NCI-H446 treated with DMSO at 0.1 percent for 48 hours (cell line): ENCODE results near the gene FAM131A.

Source experiments
- DNase-seq: peaks from one replicate; lab custom pipeline; 2025; lab: John Stamatoyannopoulos, UW

FAM131A gene

DNA sequence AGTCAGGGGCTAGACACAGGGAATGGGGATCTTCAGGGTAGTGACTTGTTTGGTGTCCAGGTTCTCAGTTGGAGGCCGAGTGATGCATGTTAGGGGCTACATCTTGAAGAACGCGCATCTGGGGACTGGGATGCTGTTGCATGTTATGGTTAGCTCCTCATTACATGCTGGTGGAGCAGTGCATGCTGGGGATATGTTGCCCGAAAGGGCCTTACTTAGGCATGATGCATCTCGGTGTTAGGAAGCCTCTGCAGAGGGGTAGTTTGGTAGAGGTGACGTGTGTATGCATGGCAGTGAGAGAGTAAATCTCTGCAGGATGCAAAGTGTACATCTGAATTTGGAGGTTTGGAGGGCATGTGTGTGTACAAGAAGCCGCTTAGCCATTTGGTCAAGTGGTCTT is 20.6 kb upstream of the FAM131A start:
- no peak for DNase-seq

DNA sequence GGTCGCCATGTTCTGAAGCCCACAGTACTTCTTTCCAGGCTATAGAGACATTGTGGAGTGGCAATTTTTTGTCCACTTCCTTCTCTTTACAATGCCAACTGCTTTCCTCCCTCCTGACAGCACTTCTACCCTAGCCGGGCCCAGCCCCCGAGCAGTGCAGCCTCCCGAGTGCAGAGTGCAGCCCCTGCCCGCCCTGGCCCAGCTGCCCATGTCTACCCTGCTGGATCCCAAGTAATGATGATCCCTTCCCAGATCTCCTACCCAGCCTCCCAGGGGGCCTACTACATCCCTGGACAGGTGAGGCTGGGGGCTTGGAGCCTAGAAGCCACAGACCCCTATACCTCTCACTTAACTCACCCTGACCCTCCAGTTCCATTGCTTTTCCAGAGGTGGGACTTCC is 20.2 kb upstream of the FAM131A start:
- no peak for DNase-seq

DNA sequence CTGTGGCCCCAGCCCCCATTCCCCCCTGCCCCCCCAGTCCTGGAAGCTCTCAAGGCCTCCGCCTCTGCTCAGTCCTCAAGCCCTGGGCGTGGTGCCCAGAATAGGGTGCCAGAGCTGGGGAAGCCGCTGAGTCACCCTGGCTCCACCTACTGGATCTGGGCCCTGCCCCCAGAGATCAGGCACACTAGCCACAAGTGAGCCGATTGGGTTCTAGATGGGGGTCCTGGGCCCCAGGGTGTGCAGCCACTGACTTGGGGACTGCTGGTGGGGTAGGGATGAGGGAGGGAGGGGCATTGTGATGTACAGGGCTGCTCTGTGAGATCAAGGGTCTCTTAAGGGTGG is 17.3 kb upstream of the FAM131A start:
- DNase-seq: peak; percentile 87

DNA sequence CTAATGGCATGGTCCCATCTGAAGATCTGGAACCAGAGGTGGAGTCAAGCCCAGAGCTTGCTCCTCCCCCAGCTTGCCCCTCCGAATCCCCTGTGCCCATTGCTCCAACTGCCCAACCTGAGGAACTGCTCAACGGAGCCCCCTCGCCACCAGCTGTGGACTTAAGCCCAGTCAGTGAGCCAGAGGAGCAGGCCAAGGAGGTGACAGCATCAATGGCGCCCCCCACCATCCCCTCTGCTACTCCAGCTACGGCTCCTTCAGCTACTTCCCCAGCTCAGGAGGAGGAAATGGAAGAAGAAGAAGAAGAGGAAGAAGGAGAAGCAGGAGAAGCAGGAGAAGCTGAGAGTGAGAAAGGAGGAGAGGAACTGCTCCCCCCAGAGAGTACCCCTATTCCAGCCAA is 15.7 kb upstream of the FAM131A start:
- DNase-seq: no peak

DNA sequence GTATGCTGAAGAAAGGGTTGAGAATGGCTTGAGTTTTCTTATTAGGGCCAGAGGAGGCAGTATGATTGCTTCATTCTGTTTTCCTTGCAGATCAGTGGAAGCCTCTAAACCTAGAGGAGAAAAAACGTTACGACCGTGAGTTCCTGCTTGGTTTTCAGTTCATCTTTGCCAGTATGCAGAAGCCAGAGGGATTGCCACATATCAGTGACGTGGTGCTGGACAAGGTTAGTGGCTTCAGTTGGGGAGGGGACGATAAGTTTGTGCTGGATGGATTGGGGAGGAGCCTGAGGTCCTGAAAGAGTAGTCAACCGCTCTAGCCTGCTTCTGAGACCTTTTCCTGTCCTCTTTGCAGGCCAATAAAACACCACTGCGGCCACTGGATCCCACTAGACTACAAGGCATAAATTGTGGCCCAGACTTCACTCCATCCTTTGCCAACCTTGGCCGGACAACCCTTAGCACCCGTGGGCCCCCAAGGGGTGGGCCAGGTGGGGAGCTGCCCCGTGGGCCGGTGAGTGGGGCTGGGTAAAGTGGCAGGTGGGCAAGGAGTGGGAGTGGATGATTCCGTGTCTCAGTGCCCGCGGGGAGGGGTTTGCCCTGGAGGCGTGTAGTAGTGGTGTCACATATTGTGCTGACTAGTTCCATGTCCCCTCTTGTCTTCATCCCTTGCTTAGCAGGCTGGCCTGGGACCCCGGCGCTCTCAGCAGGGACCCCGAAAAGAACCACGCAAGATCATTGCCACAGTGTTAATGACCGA is 14.5 kb upstream of the FAM131A start:
- no peak for DNase-seq

DNA sequence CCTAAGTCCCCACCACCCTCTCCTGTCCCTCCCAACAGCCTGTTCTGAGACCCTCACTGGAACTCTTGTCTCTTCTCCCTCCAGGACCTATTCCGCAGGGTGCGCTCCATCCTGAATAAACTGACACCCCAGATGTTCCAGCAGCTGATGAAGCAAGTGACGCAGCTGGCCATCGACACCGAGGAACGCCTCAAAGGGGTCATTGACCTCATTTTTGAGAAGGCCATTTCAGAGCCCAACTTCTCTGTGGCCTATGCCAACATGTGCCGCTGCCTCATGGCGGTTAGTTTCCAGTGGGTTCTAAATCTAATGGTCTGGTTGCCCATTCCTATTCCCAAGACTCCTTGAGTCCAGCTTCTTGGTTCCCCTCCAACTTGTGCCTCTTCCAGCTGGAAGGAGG is 13.7 kb upstream of the FAM131A start:
- no peak for DNase-seq

DNA sequence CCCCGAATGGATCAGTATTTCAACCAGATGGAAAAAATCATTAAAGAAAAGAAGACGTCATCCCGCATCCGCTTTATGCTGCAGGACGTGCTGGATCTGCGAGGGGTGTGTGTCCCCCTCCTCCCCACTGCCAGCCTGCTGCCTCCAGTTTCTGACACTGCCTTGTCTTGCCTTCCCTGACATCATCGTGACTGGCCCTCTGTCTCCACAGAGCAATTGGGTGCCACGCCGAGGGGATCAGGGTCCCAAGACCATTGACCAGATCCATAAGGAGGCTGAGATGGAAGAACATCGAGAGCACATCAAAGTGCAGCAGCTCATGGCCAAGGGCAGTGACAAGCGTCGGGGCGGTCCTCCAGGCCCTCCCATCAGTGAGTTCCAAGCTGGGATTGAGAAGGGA is 12.1 kb upstream of the FAM131A start:
- no peak for DNase-seq

DNA sequence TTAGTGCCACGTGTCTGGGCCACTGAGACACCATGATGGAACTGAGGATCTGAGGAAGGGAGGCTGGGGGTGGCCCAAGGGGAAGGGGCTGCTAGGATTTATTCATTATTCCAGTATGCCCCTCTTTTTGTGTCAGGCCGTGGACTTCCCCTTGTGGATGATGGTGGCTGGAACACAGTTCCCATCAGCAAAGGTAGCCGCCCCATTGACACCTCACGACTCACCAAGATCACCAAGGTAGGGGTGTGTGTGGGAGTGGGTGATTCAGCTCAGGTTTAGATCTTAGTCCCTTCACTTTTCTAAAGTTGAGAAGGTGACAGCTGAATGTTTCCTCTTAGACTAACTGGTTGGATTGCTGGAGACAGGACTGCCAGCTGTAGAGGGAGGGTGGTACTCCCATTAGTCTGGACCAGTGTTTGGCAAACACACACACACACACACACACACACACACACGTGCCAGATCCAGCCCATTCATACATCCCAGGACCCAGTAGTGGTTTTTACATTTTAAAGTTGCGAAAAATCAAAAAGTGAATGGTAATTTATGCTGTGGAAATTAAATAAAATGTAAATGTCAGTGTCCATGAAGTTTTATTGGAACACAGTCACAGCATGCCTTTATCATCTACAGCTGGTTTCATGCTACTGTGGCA is 11.6 kb upstream of the FAM131A start:
- no peak for DNase-seq

DNA sequence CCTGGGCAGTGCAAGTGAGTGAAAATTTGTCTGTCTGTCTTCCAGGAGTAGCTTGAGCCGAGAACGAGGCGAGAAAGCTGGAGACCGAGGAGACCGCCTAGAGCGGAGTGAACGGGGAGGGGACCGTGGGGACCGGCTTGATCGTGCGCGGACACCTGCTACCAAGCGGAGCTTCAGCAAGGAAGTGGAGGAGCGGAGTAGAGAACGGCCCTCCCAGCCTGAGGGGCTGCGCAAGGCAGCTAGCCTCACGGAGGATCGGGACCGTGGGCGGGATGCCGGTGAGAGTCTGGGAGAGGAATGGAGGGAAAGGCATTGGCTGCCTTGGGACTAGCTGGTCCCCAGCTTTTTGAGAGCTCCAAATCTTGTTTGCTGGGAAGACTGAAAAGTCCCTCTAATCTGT is 10.2 kb upstream of the FAM131A start:
- no peak for DNase-seq

DNA sequence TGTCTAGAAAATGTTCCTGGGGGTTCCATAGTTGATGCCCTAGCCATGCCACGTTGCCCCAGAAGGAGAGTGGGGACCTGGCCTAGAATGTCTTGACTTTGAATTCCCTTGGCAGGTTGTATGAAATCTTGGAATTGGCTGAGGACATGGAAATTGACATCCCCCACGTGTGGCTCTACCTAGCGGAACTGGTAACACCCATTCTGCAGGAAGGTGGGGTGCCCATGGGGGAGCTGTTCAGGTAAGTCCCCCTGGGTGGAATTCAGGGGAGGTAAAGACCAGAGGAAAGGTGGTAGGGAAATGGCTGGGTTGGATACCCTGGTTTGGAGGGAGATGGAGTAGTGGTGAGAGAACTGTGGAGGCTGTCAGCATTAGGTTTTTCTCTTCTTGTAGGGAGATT is 8.9 kb upstream of the FAM131A start:
- no peak for DNase-seq

DNA sequence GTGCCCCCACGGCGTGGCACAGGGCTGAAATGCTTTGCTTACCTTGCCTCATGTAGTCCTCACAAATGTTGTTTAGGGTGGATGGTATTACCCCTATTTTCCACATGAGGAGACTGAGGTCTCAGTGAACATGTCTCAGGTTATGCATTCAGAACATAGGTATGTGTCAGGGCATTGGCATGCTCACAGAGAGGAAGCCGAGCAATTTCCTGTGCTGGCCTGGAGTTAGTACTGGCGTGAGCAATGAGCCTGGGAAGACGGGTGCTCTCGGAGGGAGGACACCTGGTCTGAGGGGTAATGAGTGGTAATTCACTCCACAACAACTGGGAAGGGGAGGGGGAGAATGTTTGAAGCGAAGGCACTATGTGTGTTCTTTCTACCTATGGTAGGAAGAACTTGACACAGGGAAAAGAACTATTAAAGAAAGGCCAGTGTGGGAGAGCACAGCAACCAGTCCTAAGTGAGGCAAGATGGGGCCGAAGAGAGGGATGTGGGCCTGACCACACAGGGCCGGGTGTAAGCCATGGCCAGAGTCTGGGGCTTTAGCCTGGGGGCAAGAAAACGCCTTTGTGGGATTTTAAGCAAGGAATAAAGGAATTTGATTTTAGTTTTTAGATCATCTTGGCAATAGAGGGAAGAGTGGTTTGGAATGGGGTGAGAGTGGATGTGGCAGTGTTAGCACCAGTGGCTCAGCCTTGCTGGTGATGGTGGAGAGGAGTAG is 4.9 kb upstream of the FAM131A start:
- no peak for DNase-seq

DNA sequence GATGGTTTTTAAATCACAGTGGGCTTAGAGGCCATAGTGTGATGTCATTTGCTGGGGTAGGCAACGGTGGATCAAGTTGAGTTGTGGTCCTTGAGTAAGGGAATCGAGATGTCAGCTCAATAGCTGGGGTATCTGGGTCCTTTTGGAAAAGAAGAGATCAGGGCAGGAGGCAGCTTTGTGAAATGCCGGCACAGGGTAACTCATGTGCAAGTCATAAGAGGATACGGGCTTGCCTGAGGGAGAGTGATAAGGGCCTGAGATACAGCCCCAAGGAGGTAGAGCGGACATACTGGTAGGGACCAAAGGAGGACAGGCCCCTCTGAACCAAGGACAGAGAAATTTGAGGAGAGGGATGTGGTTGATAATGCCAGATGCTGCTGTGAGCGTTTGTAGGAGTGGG is 4.2 kb upstream of the FAM131A start:
- no peak for DNase-seq

DNA sequence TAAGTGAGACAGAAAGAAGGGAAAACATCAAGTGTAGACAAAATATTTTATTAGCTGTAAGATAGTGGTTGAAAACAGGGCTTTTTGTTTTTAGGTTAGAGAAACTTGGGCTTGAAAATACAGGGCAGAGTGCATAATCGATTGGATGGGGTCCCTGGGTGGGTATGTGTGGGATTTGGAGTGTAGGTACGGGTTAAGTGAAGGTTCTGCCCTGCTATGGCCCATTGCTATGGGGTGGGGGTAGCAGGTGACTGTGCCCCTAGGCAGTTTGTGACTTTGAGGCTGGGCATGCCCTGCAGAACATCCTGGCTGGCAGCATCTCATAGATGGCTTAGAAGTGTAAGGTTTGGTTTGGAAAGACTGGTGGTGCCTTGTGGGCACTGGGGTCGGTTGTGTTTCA is 3.7 kb upstream of the FAM131A start:
- DNase-seq: no peak

DNA sequence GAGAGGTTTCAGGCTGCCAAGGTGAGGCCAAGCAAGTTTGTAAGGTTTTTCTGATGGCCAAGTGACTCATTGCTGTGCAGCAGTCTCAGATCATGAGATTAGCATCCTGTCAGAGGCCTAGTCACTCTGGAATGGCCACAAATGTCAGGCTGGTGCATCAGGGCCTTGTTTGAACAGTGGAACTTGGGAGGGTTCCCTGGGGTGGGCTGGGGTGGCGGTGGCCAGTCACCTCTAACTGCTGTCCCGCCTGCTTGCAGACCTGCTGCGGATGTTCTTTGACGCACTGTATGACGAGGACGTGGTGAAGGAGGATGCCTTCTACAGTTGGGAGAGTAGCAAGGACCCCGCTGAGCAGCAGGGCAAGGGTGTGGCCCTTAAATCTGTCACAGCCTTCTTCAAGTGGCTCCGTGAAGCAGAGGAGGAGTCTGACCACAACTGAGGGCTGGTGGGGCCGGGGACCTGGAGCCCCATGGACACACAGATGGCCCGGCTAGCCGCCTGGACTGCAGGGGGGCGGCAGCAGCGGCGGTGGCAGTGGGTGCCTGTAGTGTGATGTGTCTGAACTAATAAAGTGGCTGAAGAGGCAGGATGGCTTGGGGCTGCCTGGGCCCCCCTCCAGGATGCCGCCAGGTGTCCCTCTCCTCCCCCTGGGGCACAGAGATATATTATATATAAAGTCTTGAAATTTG is 2.8 kb upstream of the FAM131A start:
- DNase-seq: no peak

DNA sequence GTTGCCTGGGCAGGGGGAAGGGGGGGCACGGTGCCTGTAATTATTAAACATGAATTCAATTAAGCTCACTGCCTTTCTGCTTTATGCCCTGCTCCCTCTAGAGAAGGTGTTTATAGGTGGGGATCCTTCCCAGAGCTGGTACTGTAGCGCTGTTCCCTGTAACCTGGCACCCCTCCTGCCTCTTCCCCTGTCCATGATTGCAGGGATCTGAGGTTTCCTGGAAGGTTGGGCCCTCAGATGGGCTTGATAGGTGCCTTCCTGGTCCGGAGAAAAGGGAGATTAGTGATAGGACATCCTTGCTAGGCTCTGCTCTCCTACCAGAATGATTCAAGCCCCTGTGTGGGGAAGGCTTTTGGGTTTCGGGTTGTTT is 2.1 kb upstream of the FAM131A start:
- no peak for DNase-seq

DNA sequence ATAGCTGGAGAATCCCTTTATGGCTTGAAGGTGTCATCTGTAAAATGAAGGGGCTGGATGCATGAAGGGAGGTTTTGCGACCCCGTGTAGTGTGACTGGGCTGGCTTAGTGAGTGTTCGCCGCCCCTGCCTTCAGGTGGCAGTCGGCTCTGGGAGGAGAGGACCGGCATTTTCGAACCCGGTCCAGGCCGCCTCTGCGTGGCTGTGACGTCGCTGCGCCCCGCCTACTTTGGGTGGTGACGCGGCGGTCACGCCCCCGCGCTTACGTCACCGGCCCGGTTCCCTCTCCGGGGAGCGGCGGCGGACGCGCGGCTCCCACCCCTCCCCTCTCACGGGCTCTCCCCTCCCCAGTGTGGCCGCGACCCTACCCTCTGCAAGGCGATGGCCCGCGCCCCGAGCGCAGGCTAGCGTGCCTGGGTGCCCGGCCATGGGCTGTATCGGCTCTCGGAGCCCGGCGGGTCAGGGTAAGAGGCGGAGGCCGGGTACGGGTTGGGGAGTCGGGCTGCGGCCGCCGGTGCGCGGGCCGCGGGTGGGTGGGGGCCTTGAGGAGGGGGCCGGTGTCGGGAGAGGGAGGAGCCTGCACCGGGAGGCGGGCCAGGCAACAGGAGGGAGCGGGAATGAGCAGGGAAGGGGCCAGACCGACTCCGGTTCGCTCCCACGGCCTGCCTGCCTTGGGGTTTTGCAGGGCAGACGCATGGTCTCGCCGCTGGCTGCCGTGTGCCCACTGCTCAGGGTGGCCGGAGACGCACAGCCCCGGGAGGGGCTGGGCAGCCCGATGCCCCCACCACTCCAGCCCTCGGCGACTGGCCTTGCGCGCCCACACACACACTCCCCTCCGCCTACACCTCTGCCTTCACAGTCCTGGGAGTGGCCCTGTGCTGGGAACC is 1.5 kb upstream of the FAM131A start:
- DNase-seq: peak; percentile 61

DNA sequence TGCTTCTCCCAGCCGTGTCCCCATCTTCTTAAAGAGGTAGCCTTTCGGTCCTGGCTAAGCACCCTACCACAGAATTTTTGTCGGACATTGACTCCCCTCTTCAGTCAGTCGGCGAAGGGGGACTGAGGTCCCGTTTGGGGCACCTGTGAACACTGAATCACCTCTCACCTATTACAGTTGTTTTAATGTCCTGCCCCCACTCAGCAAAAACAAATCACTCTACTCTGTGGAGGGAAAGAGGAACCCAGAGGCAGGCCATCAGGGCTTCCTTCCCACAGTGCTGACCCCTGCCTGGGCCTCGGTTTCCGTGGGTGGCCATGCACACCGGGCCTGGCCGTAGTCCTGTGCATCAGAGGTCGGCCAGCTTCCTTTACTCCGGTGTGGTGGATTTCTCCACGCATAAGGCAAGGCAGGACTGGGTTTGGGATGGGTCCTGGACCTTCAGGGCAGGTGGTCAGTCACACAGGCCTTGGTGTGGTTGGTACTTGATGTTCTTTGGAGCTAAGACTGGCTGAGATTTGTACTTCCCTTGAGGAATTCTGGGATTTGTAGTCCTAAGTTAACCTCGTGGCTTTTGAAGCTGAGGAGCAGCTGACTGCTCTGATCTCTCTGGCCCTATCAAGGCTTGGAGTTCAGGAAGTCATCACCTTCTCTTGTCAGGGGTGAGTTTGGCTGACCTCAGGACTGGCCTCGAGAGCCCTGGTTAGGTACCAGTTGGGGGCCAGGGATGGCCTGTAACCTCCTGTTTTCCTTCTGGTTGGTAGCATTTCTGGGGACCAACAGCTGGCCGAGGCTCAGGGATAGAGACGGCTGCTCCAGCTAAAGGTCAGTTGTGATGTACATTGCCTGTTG is 627 bp upstream of the FAM131A start:
- peak; percentile 51 for DNase-seq

DNA sequence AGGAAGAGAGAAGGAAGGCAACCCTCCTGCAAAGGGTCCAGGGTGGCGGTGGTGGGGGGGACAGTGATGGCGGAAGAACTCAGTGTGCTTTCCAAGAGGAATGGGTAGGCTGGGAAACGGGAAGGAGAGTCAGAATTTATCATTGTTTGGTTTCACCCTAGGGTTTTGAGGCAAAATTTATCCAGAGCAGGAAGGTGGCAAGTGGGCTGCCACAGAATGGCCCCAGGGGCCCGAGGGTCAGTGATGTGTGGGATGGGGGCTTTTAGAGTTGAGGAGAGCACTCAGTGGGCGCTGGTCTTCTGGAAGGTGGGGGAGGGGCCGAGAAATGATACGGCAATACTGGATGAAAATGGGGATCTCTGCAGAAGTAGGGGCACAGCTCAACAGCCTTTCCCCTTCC is 581 bp downstream of the FAM131A start:
- DNase-seq: no peak

DNA sequence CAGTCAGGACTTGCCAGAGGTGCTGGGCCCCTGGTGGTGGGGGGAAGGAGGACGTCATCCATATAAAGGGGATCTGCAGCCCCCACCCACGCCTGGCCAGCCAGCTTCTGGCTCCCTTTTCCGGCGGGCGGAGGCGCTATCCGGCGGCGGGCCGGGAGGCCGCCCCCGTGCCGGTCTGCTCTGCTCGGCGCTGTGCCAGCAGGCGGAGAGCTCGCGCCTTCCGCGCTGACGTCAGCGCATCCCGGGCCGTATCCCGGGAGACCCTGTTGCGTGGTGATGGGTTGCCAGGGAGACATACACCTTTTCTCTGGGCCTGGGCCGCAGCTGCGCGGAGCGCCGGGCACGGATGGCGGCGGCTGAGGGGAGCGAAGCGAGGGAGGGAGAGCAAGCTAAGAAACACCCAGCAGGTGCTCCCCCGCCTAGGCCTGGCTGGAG is 1.1 kb downstream of the FAM131A start:
- DNase-seq: peak; percentile 66

DNA sequence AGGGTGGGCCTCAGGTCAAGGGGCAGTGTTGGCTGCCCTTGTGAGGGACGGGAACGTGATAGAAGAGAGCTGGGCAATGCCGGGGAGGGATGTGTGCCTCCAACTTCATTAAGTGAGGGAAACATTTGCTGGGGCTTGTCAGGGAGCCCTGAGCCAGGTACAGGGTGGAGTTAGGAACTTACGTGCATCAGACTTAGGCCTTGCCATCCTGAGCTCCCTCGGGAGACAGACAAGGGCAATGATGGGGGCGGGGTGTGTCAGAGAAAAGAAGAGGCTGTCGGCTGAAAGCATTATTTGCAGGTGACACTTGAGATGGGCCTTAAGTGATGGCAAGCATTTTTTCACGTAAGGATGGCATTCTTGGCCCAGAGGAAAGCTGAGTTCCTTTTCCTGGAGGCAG is 1.6 kb downstream of the FAM131A start:
- DNase-seq: no peak
